ENCODE results near the gene MXD4.

Gene MXD4

DNA sequence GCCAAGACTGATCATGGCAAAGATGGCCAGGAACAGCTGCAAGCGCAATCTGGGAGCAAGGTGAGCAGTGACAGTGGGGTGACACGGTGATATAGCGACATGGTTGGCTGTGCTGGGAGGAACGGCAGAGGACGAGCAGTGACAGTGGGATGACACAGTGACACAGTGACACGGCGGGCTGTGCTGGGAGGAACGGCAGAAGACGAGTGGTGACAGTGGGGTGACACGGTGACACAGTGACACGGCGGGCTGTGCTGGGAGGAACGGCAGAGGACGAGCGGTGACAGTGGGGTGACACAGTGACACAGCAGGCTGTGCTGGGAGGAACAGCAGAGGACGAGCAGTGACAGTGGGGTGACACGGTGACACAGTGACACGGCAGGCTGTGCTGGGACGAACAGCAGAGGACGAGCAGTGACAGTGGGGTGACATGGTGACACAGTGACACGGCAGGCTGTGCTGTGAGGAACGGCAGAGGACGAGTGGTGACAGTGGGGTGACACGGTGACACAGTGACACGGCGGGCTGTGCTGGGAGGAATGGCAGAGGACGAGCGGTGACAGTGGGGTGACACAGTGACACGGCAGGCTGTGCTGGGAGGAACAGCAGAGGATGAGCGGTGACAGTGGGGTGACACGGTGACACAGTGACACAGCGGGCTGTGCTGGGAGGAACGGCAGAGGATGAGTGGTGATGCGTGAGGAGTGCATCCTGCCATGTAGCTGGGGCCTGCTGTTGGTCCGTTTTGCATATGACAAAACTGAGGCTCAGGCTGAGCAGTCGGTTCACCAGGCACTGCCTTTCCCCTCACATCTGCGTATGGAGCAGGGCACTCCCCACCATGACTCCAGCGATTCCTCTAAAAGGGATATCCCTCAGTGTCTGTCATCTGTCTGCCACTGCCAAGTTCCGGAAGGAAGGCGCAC, 36.0 kb upstream of the MXD4 start:
- no peaks in the 10 kb centered on the region for H3K27me3 ChIP-seq (ENCODE audit: insufficient read depth, poor library complexity, severe bottlenecking)

DNA sequence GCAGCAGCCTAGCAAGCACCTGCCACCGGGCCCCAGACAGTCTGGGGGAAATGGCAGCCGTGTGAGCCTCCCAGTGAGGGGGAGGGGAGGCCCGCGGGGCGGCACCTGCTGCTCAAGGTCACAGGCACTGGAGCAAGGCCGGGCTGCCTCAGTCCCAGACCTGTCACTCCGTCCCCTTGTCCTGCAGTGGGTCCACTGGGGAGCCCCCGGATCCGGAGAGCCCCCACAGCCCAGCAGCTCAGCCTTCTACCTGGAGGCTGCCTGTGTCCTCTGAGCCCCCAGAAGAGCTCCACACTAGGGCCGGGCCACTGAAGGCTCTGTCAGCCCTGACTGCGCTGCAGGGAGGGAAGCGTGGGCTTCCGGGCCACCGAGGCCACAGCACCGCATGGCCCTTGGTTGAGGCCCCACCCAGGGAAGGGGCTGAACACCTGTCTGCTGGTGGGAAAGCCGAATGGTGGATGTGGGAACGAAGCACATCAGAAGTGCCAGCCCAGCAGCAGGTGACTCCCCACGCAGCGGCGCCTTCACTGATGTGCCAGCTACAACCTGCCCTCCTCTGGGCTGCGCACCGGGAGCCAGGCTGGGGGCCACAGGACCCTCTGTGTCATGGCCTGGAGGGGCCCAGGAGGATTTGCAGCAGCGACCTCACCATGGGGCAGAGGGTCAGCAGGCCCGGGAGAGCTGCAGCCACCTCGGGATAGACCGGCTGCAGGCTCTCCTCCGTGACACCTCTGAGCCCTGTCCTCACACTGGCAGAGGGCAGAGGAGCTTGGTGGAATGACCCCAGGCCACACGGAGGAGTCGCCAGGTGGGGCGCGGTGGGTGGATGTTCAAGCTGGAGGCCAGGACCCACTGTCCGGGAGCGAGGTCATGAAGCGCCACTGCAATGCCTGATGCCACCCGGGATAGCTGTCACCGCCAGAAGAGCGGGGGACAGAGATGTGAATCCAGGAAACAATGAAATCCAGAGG, 35.0 kb upstream of the MXD4 start:
- no peak overlapping the region for H3K27ac ChIP-seq (ENCODE audit: poor library complexity, severe bottlenecking)
- H3K27me3 ChIP-seq (ENCODE audit: insufficient read depth, poor library complexity, severe bottlenecking), result no peaks in the 10 kb centered on the region
- no peak for ATAC-seq (ENCODE audit: low read depth)
- H3K9me3 ChIP-seq (ENCODE audit: severe bottlenecking), result no peaks in the 10 kb centered on the region
- H3K36me3 ChIP-seq (ENCODE audit: low read depth), result no peaks in the 10 kb centered on the region
- H3K4me1 ChIP-seq (ENCODE audit: insufficient read depth, poor library complexity, severe bottlenecking), result no peaks in the 10 kb centered on the region
- TF ChIP-seq, protein P1, sequence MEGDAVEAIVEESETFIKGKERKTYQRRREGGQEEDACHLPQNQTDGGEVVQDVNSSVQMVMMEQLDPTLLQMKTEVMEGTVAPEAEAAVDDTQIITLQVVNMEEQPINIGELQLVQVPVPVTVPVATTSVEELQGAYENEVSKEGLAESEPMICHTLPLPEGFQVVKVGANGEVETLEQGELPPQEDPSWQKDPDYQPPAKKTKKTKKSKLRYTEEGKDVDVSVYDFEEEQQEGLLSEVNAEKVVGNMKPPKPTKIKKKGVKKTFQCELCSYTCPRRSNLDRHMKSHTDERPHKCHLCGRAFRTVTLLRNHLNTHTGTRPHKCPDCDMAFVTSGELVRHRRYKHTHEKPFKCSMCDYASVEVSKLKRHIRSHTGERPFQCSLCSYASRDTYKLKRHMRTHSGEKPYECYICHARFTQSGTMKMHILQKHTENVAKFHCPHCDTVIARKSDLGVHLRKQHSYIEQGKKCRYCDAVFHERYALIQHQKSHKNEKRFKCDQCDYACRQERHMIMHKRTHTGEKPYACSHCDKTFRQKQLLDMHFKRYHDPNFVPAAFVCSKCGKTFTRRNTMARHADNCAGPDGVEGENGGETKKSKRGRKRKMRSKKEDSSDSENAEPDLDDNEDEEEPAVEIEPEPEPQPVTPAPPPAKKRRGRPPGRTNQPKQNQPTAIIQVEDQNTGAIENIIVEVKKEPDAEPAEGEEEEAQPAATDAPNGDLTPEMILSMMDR (IDR thresholded peaks at IDR 0.05; ENCODE audit: poor library complexity, severe bottlenecking), result no peak
- no peak for DNase-seq (ENCODE audit: low spot score)
- H3K4me3 ChIP-seq (ENCODE audit: severe bottlenecking), result no peak overlapping the region

More for the DNA sequence above, 36.0 kb upstream of the MXD4 start:
- no peak for DNase-seq (ENCODE audit: low spot score)
- no peaks in the 10 kb centered on the region for H3K9me3 ChIP-seq (ENCODE audit: severe bottlenecking)
- TF ChIP-seq, protein P1 (IDR thresholded peaks at IDR 0.05; ENCODE audit: poor library complexity, severe bottlenecking), result no peak
- H3K4me3 ChIP-seq (ENCODE audit: severe bottlenecking), result no peak overlapping the region
- no peaks in the 10 kb centered on the region for H3K36me3 ChIP-seq (ENCODE audit: low read depth)
- no peak overlapping the region for H3K27ac ChIP-seq (ENCODE audit: poor library complexity, severe bottlenecking)
- no peak; the same call in 2 of the 3 replicates for ATAC-seq (ENCODE audit: low read depth)
- no peaks in the 10 kb centered on the region for H3K4me1 ChIP-seq (ENCODE audit: insufficient read depth, poor library complexity, severe bottlenecking)

DNA sequence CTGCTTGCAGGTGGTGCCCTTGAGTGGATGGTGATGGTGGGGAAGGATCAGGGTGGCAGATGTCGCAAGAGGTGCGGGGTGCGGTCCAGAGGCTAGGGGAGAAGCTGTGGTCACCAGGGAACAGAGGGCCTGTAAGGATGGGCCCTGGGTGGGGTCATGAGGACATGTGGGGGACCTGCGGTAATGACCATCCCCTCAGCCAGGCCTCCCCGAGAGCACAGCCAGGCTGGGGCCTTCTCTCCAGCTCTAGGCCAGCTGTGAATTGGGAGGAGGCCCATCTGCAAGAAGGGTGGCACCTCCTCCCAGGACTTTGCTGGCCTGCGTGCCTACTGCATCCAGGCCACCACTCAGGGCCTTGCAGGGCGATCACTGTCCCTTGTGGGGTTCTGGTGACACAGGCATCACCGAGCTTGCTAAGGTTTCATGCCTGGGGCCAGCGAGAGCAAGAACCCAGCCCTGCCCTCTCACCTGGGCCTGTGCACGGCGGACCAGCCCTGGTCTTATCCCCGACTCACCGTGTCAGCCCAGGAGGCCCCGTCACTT, 34.1 kb upstream of the MXD4 start:
- Histone ChIP-seq H3K4me3 (ENCODE audit: severe bottlenecking) (no peak overlapping the region), H3K36me3 (ENCODE audit: low read depth) (no peaks in the 10 kb centered on the region), H3K27ac (ENCODE audit: poor library complexity, severe bottlenecking) (no peak overlapping the region), H3K4me1 (ENCODE audit: insufficient read depth, poor library complexity, severe bottlenecking) (no peaks in the 10 kb centered on the region), H3K9me3 (ENCODE audit: severe bottlenecking) (no peaks in the 10 kb centered on the region), H3K27me3 (ENCODE audit: insufficient read depth, poor library complexity, severe bottlenecking) (no peaks in the 10 kb centered on the region)
- ATAC-seq (ENCODE audit: low read depth) (no peak), DNase-seq (ENCODE audit: low spot score) (no peak)
- TF ChIP-seq, protein P1 (IDR thresholded peaks at IDR 0.05; ENCODE audit: poor library complexity, severe bottlenecking), result no peak

DNA sequence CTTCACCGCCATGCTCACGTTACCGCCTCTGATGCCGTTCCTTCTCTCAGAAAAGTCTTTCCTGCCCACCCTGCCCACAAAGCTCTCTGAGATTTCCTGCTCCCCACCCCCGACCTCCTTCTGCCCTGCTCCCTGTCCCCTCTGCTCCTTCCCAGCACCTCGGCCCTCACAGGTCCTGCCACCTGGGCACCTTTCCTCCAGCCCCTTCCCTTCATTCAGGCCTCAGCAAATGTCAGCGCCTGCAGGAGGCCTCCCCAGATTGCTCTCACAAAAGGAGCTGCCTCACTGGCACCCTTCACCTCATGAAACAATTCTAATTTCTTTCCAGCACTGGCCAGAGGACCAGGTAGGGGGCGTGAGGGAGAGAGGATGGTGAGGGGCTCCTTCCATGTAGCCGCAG, 33.6 kb upstream of the MXD4 start:
- TF ChIP-seq, protein P1 (IDR thresholded peaks at IDR 0.05; ENCODE audit: poor library complexity, severe bottlenecking), result no peak
- ATAC-seq (ENCODE audit: low read depth) (no peak), DNase-seq (ENCODE audit: low spot score) (no peak)
- Histone ChIP-seq H3K27me3 (ENCODE audit: insufficient read depth, poor library complexity, severe bottlenecking) (no peaks in the 10 kb centered on the region), H3K36me3 (ENCODE audit: low read depth) (no peaks in the 10 kb centered on the region), H3K4me1 (ENCODE audit: insufficient read depth, poor library complexity, severe bottlenecking) (no peaks in the 10 kb centered on the region), H3K9me3 (ENCODE audit: severe bottlenecking) (no peaks in the 10 kb centered on the region), H3K27ac (ENCODE audit: poor library complexity, severe bottlenecking) (no peak overlapping the region), H3K4me3 (ENCODE audit: severe bottlenecking) (no peak overlapping the region)
